Stimulated activated CD8-positive, alpha-beta memory T cell treated with anti-CD3 and anti-CD28 coated beads, Interleukin-4, amount 100 ng/mL, for 48 hours (primary cell): ENCODE results near the gene VKORC1.
A peak's percentile ranks its signal among the peaks of the same experiment; 100 is the strongest.

ENCODE experiments used
- DNase-seq: peaks from one replicate; pipeline ENCODE4 v3.0.0-alpha.2; 2020

The VKORC1 gene

DNA sequence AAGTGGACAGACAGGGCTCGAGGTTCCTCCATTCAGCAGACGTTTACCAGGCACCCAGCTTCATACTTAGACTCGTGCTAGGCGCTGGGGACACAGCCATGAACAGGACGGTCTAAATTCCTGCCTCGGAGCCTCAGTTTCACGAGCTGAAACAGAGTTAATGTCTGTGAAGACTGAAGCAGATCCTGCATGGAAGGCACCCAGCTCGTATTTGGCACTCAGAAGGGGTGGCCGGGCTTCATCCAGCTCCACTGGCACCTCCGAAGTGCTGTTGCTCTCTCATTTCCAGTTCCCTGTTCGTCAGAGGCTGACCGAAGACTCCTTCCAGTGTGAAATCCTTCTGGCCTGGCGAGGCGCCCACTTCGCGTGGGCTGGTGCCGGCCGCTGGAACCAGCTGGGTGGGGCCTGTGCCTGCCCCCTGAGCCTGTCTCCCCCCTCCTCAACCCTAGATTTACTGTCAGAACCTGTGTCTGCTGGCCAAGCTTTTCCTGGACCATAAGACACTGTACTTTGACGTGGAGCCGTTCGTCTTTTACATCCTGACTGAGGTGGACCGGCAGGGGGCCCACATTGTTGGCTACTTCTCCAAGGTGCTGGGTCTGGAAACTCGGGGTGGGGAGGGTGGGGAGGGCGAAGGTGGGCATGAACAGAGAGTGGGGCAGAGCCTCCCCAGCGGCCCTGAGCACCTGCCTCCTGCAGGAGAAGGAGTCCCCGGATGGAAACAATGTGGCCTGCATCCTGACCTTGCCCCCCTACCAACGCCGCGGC is 35.2 kb upstream of the VKORC1 start:
- DNase-seq, result no peak

DNA sequence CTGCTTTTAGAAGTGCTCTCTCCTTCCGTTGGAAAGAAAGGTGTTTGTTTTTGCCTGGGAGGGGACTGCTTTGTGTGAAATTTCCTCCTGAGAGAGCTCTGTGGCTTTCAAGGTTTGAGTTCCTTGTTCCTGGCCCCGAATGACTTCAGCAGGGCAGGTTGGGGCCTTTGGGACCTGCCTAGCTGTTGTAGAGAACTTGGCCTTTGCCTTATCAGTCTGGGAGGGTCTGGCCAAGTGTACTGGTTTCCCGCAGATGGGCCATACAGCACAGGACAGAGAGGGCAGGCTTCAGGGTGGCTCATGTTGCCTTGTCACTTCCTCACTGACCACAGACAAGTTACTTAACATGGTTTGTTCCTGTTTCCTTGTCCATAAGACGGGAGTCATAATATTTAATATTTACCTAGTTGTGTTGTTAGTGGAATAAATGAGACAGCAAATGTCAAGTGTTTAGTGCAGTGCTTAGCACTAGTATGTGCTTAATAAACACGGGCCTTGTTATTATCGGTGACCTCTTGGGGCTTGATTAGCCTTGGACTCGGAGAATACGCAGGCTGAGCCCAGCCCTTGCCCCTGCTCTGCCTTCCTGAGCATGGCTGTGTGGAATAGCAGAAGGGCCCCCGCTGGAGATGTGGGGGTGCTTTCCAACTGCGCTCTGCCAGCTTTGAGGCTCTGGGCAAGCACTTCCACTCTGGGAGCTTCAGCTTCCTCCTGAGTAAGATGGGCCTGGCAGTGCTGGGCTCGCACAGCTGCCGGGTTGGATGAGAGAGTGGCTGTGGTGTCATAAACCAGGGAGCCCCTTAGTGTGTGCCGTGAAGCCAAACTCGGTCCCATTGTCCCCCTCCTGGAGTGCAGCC is 34.3 kb upstream of the VKORC1 start:
- DNase-seq, result no peak

DNA sequence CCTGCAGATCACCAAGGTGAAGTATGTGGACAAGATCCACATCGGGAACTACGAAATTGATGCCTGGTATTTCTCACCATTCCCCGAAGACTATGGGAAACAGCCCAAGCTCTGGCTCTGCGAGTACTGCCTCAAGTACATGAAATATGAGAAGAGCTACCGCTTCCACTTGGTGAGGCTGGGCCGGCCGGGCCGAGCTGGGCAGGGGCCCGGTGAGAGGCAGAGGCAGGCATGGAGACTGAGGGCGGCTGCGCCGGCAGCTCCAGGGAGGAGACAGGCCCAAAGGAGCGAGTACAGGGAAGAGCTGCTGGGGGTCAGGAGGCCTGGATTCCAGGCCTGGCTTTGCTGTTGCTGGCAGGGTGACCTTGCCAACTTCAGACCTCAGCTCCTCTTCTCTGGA is 32.6 kb upstream of the VKORC1 start:
- no peak for DNase-seq

GRCh38 chr16:31125844-31126243 is 31.2 kb upstream of the VKORC1 start:
- no peak for DNase-seq

DNA sequence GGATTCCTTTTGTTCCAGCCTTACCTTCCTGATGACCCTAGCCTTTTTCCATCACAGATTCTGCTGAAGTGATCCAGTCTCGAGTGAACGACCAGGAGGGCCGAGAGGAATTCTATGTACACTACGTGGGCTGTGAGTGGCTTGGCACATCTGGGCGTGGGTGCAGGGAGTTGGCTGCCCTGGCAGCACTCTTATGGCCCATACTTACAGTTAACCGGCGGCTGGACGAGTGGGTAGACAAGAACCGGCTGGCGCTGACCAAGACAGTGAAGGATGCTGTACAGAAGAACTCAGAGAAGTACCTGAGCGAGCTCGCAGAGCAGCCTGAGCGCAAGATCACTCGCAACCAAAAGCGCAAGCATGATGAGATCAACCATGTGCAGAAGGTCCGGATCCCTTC is 25.5 kb upstream of the VKORC1 start:
- no peak for DNase-seq

DNA sequence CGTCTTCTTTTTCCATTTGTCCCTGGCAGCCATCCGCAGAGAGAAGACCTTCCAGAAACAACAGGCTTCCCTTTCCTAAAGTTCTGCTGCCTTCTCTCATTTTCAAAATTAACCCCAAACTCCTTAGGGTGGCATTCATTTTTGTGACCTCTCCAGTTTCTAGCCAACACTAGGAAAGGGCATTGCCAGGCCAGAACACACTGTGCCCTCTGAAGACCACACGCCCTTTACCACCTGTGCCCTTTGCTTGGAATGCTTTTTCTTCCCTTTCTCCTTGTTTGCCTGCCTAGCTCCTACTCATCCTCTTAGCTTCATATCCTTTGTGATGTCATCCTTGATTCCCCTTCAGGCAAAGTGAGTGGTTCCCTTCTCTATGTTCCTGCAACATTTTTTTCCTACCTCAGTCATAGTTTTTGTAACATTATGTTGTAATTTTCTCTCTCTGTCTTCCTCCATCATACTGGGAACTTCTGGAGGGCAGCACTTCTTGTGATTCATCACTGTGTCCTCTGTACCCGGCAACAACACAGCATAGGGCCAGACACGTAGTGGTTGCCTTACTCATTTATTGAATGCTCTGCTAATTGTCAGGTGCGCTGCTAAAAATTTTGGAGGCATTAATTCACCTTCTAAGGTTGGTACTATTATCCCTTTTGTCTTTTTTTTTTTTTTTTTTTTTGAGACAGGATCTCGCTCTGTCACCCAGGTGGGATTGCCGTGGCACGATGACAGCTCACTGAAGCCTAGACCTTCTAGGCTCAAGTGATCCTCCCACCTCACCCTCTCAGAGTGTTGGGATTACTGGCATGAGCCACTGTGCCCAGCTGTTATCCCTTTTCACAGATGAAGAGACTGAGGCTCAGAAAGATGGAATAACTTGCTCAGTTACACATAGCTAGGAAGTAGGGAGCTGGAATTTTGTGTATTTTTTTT is 23.9 kb upstream of the VKORC1 start:
- no peak for DNase-seq

GRCh38 chr16:31117384-31118222 is 23.0 kb upstream of the VKORC1 start, which contains the start of gene KAT8:
Gene KAT8 (plus strand): TSS chr16:31117664. CDS start chr16:31117682, 18 bp downstream.
- peak; percentile 98 for DNase-seq

- DNase-seq, result no peak
Observed at GRCh38 chr16:31114468-31114867, 19.9 kb upstream of the VKORC1 start.

DNA sequence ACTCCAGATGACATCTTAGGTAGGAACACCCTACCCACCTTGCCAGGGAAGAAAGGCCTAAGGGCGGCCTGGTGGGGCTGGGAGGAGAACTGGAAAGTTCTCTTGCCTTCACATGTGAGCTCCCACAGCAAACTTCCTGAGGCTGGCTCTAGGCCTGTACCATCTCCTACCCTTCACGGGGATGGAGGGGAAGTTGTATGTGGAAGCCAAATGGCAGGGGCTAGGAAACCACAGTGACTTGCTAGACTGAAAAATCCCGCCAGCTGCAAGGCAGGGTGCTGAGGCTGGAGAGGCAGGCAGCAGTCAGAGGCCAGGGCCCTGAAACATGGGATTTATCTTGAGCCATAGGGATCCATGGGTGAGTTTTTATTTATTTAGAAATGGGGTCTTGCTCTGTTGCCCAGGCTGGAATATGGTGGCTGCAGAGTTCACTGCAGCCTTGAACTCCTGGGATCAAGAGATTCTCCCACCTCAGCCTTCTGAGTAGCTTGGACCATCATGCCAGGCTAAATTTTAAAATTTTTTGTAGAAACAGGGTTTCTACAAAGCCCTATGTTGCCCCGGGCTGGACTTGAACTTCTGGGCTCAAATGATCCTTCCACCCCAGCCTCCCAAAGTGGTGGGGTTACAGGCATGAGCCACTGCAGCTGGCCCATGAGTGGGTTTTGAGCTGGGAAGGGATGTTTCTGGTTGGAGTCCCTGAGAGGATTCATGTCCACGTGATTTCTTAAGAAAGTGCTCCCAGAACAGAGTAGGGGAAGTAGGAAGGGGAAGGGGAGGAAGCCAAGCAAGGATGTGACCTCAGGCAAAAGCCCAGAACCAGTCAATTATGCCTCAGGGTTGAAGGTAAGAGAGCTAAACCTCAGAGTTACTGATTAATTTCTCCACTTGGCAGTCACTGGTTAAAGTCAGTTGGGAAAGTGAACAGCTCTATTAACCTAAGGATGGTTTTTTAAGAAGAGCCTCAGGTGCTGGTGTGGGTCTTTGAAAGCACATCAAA is 18.8 kb upstream of the VKORC1 start:
- no peak for DNase-seq

DNA sequence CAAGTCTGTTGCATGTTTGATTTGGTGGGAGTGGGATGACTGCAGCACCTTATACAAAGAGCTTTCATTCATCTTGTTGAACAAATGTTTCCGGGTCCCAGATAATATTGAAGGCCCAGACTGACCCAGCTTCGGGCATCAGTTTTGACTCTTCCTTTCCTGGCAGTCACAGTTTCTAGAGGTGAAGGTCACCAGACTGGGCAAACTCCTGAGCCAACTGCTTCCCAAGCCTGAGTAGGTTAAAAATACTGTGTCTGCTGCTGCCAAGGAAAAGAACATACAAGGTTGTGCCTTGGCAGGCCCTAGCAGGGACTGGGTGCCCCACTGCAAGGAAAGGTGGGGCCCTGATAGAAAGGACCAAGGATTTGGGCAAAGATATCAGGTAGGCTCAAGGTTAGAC is 18.1 kb upstream of the VKORC1 start:
- no peak for DNase-seq

GRCh38 chr16:31111881-31112466 is 17.4 kb upstream of the VKORC1 start:
- DNase-seq, result no peak

GRCh38 chr16:31110106-31111034 is 15.8 kb upstream of the VKORC1 start:
- no peak for DNase-seq

DNA sequence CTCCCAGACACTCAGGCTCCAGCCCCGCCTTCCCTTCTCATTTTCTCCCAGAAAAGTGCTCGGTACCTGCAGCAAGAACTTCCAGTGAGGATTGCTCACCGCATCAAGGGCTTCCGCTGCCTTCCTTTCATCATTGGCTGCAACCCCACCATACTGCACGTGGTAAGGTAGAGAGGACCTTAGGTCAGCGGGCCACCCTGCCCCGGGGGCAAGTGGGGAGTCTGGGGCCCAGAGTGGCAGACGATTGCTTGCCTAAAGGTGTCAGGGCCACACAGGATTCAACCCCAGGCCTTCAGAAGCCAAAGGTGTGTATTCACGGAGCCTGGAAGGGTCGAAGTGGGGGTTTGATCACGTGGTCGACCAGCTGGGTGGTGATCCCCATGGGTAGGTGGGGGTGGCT is 15.0 kb upstream of the VKORC1 start:
- DNase-seq, result no peak

DNA sequence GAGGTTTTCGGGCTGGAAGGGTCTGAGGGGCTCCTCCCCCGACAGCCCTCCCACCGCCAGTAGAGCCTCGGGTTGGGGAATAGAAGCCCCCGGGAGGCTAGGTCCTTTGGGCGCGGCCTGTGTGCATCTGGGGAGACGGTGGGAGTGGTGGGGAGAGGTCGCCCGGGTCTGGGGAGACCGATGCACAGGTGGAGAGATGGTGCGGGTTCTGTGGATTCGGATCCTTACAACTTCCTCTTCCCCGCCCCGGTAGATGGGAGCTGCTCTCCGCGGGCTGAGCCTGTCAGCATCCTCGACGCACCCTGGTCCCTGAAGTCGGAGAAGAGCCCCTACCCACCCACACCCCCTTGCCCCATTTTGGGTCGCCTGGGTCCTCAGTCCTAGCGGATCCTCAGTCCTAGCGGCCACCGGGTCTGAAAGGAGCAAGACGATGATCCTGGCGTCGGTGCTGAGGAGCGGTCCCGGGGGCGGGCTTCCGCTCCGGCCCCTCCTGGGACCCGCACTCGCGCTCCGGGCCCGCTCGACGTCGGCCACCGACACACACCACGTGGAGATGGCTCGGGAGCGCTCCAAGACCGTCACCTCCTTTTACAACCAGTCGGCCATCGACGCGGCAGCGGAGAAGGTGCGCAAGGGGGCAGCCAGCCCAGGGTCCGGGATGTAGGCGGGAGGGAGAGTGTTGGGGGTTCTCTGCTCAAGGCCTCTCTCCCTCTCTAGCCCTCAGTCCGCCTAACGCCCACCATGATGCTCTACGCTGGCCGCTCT is 14.4 kb upstream of the VKORC1 start:
- no peak for DNase-seq

GRCh38 chr16:31108035-31108793 is 13.6 kb upstream of the VKORC1 start, which contains the start of gene BCKDK:
Gene BCKDK (plus strand): TSS chr16:31108386. CDS start chr16:31109224, 838 bp downstream.
- peak; percentile 89 for DNase-seq

- DNase-seq, result peak; percentile 66
Observed at GRCh38 chr16:31107465-31107867, 12.9 kb upstream of the VKORC1 start.
